ENCODE measurements around the gene TIGD1. TPM values are rescaled to one million over a fixed set of nuclear protein-coding genes. Genes with fewer than 3 reads are reported as not detected.
A peak's percentile ranks its signal among the peaks of the same experiment; 100 is the strongest.

TIGD1 gene
- total and polyA plus RNA-seq, 2 of the 13 experiments (the other 11 are each of a cell fraction or from before 2014, with no cell fraction given), result 3.5 to 9.5 TPM

DNA sequence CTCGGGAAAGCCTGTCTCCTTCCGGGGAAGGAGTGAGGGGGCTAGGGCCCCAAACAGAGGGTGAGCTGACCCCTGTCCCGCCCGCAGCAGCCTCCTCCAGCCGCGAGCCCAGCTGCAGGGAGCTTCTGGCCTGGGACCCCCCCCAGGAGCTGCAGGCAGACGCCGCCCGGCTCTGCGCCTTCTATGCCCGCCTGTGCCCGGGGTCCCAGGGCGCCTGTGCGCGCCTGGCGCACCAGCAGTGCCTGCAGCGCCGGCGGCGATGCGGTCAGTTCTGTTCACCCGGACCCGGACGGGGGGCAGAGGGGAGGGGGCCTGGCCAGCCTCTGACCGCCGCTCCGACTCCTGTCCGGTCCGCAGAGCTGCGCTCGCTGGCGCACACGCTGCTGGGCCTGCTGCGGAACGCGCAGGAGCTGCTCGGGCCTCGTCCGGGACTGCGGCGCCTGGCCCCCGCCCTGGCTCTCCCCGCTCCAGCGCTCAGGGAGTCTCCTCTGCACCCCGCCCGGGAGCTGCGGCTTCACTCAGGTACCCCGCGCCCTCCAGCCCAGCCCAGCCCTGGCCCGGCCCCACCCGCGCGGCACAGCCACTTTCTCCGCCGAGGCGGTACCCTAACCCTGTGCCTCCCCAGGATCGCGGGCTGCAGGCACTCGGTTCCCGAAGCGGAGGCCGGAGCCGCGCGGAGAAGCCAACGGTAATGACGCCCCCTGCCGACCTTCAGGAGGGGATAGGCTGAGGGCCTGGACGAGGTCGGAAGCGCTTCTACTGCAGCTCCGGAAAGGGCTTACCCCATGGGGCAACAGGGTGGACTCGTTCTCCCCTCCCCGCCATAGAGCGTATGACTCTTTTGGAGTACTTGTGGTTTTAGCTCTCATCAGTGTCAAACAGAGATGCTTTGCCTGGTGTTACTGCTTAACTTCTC, 26.4 kb downstream of the TIGD1 start (continued):
- TF ChIP-seq CC2D1A (CRISPR knock-in tag; IDR thresholded peaks at IDR 0.05), result no peak
- TF ChIP-seq, protein P1, sequence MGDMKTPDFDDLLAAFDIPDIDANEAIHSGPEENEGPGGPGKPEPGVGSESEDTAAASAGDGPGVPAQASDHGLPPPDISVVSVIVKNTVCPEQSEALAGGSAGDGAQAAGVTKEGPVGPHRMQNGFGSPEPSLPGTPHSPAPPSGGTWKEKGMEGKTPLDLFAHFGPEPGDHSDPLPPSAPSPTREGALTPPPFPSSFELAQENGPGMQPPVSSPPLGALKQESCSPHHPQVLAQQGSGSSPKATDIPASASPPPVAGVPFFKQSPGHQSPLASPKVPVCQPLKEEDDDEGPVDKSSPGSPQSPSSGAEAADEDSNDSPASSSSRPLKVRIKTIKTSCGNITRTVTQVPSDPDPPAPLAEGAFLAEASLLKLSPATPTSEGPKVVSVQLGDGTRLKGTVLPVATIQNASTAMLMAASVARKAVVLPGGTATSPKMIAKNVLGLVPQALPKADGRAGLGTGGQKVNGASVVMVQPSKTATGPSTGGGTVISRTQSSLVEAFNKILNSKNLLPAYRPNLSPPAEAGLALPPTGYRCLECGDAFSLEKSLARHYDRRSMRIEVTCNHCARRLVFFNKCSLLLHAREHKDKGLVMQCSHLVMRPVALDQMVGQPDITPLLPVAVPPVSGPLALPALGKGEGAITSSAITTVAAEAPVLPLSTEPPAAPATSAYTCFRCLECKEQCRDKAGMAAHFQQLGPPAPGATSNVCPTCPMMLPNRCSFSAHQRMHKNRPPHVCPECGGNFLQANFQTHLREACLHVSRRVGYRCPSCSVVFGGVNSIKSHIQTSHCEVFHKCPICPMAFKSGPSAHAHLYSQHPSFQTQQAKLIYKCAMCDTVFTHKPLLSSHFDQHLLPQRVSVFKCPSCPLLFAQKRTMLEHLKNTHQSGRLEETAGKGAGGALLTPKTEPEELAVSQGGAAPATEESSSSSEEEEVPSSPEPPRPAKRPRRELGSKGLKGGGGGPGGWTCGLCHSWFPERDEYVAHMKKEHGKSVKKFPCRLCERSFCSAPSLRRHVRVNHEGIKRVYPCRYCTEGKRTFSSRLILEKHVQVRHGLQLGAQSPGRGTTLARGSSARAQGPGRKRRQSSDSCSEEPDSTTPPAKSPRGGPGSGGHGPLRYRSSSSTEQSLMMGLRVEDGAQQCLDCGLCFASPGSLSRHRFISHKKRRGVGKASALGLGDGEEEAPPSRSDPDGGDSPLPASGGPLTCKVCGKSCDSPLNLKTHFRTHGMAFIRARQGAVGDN (CRISPR knock-in tag; IDR thresholded peaks at IDR 0.05), result peak; percentile 74
- no peak for TF ChIP-seq TEAD2 (CRISPR knock-in tag; IDR thresholded peaks at IDR 0.05)
- TF ChIP-seq ZNF367 (CRISPR knock-in tag; IDR thresholded peaks at IDR 0.05; ENCODE audit: borderline replicate concordance), result no peak
- TF ChIP-seq, protein P2, sequence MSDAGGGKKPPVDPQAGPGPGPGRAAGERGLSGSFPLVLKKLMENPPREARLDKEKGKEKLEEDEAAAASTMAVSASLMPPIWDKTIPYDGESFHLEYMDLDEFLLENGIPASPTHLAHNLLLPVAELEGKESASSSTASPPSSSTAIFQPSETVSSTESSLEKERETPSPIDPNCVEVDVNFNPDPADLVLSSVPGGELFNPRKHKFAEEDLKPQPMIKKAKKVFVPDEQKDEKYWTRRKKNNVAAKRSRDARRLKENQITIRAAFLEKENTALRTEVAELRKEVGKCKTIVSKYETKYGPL (CRISPR knock-in tag; IDR thresholded peaks at IDR 0.05), result no peak
- no peak for TF ChIP-seq ZNF326 (CRISPR knock-in tag; IDR thresholded peaks at IDR 0.05; ENCODE audit: borderline replicate concordance)
- TF ChIP-seq RBM22 (optimal IDR thresholded peaks at IDR 0.05; ENCODE audit: low read length), result no peak
- TF ChIP-seq TBX2 (CRISPR knock-in tag; IDR thresholded peaks at IDR 0.05; ENCODE audit: borderline replicate concordance), result 0 out of 2 replicates have a peak, but pooled peaks have one; percentile 19
- no peak for TF ChIP-seq ZNF878 (CRISPR knock-in tag; IDR thresholded peaks at IDR 0.05)
- peak; percentile 50; the same call in 1 of the 2 replicates for TF ChIP-seq ZNF777 (CRISPR knock-in tag; IDR thresholded peaks at IDR 0.05)
- TF ChIP-seq FIP1L1 (IDR thresholded peaks at IDR 0.05; ENCODE audit: borderline replicate concordance, insufficient read depth, low read depth, low read length), result no peak
- TF ChIP-seq NONO (IDR thresholded peaks at IDR 0.05), result no peak
- TF ChIP-seq NONO (CRISPR knock-in tag; conservative IDR thresholded peaks at IDR 0.05), result 0 out of 2 replicates have a peak, but pooled peaks have one; percentile 36
- no peak for TF ChIP-seq EHMT2 (IDR thresholded peaks at IDR 0.05; ENCODE audit: borderline replicate concordance, low read depth, low read length)
- TF ChIP-seq, protein P3, sequence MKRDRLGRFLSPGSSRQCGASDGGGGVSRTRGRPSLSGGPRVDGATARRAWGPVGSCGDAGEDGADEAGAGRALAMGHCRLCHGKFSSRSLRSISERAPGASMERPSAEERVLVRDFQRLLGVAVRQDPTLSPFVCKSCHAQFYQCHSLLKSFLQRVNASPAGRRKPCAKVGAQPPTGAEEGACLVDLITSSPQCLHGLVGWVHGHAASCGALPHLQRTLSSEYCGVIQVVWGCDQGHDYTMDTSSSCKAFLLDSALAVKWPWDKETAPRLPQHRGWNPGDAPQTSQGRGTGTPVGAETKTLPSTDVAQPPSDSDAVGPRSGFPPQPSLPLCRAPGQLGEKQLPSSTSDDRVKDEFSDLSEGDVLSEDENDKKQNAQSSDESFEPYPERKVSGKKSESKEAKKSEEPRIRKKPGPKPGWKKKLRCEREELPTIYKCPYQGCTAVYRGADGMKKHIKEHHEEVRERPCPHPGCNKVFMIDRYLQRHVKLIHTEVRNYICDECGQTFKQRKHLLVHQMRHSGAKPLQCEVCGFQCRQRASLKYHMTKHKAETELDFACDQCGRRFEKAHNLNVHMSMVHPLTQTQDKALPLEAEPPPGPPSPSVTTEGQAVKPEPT (CRISPR knock-in tag; IDR thresholded peaks at IDR 0.05; ENCODE audit: low read depth), result no peak
- no peak for TF ChIP-seq KDM6A (CRISPR knock-in tag; IDR thresholded peaks at IDR 0.05; ENCODE audit: low read depth)
- no peak for TF ChIP-seq SOX5 (CRISPR knock-in tag; IDR thresholded peaks at IDR 0.05; ENCODE audit: borderline replicate concordance)
- TF ChIP-seq, protein P4, sequence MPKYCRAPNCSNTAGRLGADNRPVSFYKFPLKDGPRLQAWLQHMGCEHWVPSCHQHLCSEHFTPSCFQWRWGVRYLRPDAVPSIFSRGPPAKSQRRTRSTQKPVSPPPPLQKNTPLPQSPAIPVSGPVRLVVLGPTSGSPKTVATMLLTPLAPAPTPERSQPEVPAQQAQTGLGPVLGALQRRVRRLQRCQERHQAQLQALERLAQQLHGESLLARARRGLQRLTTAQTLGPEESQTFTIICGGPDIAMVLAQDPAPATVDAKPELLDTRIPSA (CRISPR knock-in tag; IDR thresholded peaks at IDR 0.05; ENCODE audit: borderline replicate concordance), result peak; percentile 45; the same call in 1 of the 2 replicates
- no peak for TF ChIP-seq ZNF703 (CRISPR knock-in tag; IDR thresholded peaks at IDR 0.05; ENCODE audit: borderline replicate concordance)
- no peak for TF ChIP-seq NR3C1 (CRISPR knock-in tag; IDR thresholded peaks at IDR 0.05)
- no peak for TF ChIP-seq MBD4 (IDR thresholded peaks at IDR 0.05; ENCODE audit: borderline replicate concordance, low read length)
- no peak for TF ChIP-seq ZNF879 (CRISPR knock-in tag; IDR thresholded peaks at IDR 0.05)
- TF ChIP-seq NR2F6 (IDR thresholded peaks at IDR 0.05), result no peak
- no peak for TF ChIP-seq NR2F6 (CRISPR knock-in tag; IDR thresholded peaks at IDR 0.05)
